Calu3 (cell line): Measurements from ENCODE around the gene CD180. TPM values are rescaled to one million over a fixed set of nuclear protein-coding genes. Genes with fewer than 3 reads are reported as not detected.

ENCODE experiments used
- BruUV-seq: library from RNA; stranded (reverse); fragments of 400-500 nt; replicated peaks from 2 replicates; lab custom pipeline; 2021; lab: Mats Ljungman, UMichigan
- CTCF ChIA-PET: fragments of 300-600 bp; sonication (Branson Sonifier 250); formaldehyde crosslinking; loops from one replicate; lab custom pipeline; 2022; ENCODE audit warnings: antibody characterized with exemption; lab: Charles Lee
- DNase-seq: peaks from one replicate; pipeline ENCODE4 v3.0.0; 2022
- H3K27ac Mint-ChIP-seq: one replicate; pipeline ENCODE4 v1.8.0; 2022; ENCODE audit warnings: mixed read lengths; ENCODE audit not compliant: unreplicated experiment
- H3K27me3 Mint-ChIP-seq: one replicate; pipeline ENCODE4 v1.8.0; 2022; ENCODE audit warnings: mixed read lengths; ENCODE audit not compliant: unreplicated experiment
- H3K36me3 Mint-ChIP-seq: one replicate; pipeline ENCODE4 v1.8.0; 2022; ENCODE audit warnings: mild to moderate bottlenecking, moderate library complexity, mixed read lengths; ENCODE audit not compliant: insufficient read depth, unreplicated experiment
- H3K4me1 Mint-ChIP-seq: one replicate; pipeline ENCODE4 v1.8.0; 2022; ENCODE audit warnings: mild to moderate bottlenecking, low read depth, mixed read lengths; ENCODE audit not compliant: unreplicated experiment
- H3K4me3 Mint-ChIP-seq: one replicate; pipeline ENCODE4 v1.8.0; 2022; ENCODE audit warnings: mild to moderate bottlenecking, low read depth, moderate library complexity, mixed read lengths; ENCODE audit not compliant: unreplicated experiment
- H3K9me3 Mint-ChIP-seq: one replicate; pipeline ENCODE4 v1.8.0; 2022; ENCODE audit warnings: low read depth, mixed read lengths; ENCODE audit not compliant: unreplicated experiment
- CTCF ChIP-seq: fragments of 200-600 bp; IDR thresholded peaks from one replicate; pipeline ENCODE4 v1.8.0; 2022; ENCODE audit warnings: antibody characterized with exemption; ENCODE audit not compliant: unreplicated experiment
- intact Hi-C: fragments of 100-400 bp; cut with micrococcal nuclease; formaldehyde crosslinking; loops from one replicate; pipeline ENCODE4 v1.10.0; 2022; ENCODE audit not compliant: unreplicated experiment
- total RNA-seq: library from RNA; stranded (reverse); gene quantifications from 2 replicates; pipeline ENCODE4 v1.2.3, GENCODE V29; 2022

CD180 gene
- total RNA-seq, 1 experiment from 2014 or later, result not detected

- H3K4me3 Mint-ChIP-seq, result no peak overlapping the region
- H3K27ac Mint-ChIP-seq, result no peak overlapping the region
- H3K4me1 Mint-ChIP-seq, result peaks cover 42% of the 10 kb centered on the region
- H3K36me3 Mint-ChIP-seq, result no peaks in the 10 kb centered on the region
- DNase-seq, result no peak
- CTCF ChIA-PET, result interaction anchor here (1.0 kb wide), 1 partner anchor 557 kb away, joined by 3 read pairs; no protein-coding TSS in a partner anchor
- no peak for TF ChIP-seq CTCF
- BruUV-seq, result no TSS peak
- peaks cover 2% of the 10 kb centered on the region for H3K9me3 Mint-ChIP-seq
- intact Hi-C loops, result no loop called here
- H3K27me3 Mint-ChIP-seq, result no peaks in the 10 kb centered on the region
Observed at GRCh38 chr5:67216564-67216963, 20.0 kb upstream of the CD180 start.

GRCh38 chr5:67215519-67216471 is 19.2 kb upstream of the CD180 start:
- no TSS peak for BruUV-seq
- H3K36me3 Mint-ChIP-seq, result no peaks in the 10 kb centered on the region
- TF ChIP-seq CTCF, result no peak
- H3K4me1 Mint-ChIP-seq, result peaks cover 42% of the 10 kb centered on the region
- peak overlapping the region; percentile 48 for H3K27ac Mint-ChIP-seq
- intact Hi-C loops, result no loop called here
- peak; percentile 59 for DNase-seq
- H3K9me3 Mint-ChIP-seq, result peaks cover 2% of the 10 kb centered on the region
- no peaks in the 10 kb centered on the region for H3K27me3 Mint-ChIP-seq
- CTCF ChIA-PET, result interaction anchor here (1.0 kb wide), 1 partner anchor 558 kb away, joined by 3 read pairs; no protein-coding TSS in a partner anchor
- H3K4me3 Mint-ChIP-seq, result peak overlapping the region; percentile 39

- H3K4me1 Mint-ChIP-seq, result peaks cover 42% of the 10 kb centered on the region
- CTCF ChIA-PET, result interaction anchor here (0.8 kb wide), 1 partner anchor 1038 kb away, joined by 3 read pairs; no protein-coding TSS in a partner anchor
- H3K27ac Mint-ChIP-seq, result peak overlapping the region; percentile 48
- DNase-seq, result peak; percentile 66
- intact Hi-C loops, result no loop called here
- H3K9me3 Mint-ChIP-seq, result peaks cover 2% of the 10 kb centered on the region
- TF ChIP-seq CTCF, result no peak
- no TSS peak for BruUV-seq
- peak overlapping the region; percentile 39 for H3K4me3 Mint-ChIP-seq
- no peaks in the 10 kb centered on the region for H3K36me3 Mint-ChIP-seq
- H3K27me3 Mint-ChIP-seq, result no peaks in the 10 kb centered on the region
Observed at GRCh38 chr5:67214707-67215447, 18.3 kb upstream of the CD180 start.

GRCh38 chr5:67214036-67214435 is 17.4 kb upstream of the CD180 start:
- no TSS peak for BruUV-seq
- TF ChIP-seq CTCF, result no peak
- H3K27me3 Mint-ChIP-seq, result no peaks in the 10 kb centered on the region
- intact Hi-C loops, result no loop called here
- peaks cover 2% of the 10 kb centered on the region for H3K9me3 Mint-ChIP-seq
- H3K4me3 Mint-ChIP-seq, result peak overlapping the region; percentile 2
- CTCF ChIA-PET, result interaction anchor here (0.8 to 0.9 kb wide), 2 partner anchors 31 to 1039 kb away, joined by 3 read pairs; no protein-coding TSS in a partner anchor
- H3K36me3 Mint-ChIP-seq, result no peaks in the 10 kb centered on the region
- peaks cover 50% of the 10 kb centered on the region for H3K4me1 Mint-ChIP-seq
- DNase-seq, result no peak
- H3K27ac Mint-ChIP-seq, result peak overlapping the region; percentile 20
